HG02840 (cell line): Measurements from ENCODE around the gene CACNA2D1.

Experiments used
- ATAC-seq: cut with Tn5 transposase; IDR thresholded peaks from one replicate; pipeline ENCODE4 v1.9.1; 2021; ENCODE audit warnings: mild to moderate bottlenecking, moderate library complexity, moderate number of reproducible peaks; ENCODE audit not compliant: unreplicated experiment, low FRiP score

The CACNA2D1 gene

DNA sequence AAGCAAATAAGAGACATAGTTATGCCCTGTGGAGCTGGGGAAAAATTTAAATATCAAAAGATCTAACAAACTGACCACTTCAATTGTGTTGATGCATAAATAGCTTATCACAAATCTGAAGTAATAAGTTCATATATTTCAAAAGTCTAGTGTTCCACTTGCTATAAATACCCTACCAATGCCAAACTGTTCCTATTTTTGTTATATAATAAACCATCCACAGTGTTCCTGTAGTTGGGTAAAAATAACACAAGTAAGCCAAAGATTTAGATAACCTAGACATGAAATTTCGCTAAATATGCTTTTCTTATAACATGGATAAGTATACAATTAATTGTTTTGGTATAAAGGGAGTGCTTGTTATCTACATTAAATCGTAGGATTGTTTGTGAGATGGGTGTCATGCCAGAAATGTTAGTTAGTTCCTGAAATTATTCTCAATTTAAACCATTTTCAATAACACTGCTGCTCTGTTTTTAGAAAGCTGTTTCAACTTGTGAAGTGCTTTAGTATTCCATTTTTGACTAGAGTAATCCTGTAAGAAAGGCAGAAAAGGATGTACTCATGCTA, 85.5 kb downstream of the CACNA2D1 start:
- no peak for ATAC-seq

DNA sequence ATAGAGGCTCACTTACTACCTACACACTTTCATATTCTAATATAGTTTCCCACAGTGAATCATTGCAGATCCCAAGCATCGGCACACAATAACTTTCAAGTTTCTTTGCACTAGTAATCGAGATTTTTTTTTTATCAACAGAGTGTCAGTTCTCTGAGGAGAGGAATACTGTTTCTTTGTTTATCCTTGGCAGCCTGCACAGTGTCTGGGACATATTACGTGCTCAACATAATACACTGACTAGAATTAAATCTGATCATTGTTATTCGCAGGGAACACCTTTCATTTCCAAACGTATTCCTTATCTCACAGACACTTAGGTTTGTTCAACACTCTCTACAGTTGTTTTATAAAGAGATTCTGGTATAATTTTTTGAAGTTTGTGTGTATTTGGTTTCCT, 95.3 kb downstream of the CACNA2D1 start:
- no peak for ATAC-seq

DNA sequence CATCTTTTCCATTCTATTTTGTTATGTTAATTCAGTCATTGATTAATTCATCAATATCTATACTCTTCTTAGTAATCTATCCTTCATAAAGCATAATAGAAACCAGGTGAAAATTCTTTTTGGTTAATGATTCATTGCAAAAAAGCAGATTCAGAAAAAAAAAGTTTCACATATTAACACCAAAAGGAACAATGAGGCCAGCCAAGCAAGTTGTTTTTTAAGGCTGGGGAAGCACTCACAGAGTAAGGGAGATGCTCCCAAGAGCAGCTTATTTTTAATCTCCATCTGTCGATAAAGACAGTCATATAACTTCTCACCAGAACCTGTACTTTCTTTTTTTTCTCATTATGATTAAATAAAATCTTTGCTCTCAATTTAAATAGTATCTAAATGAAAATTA, 95.8 kb downstream of the CACNA2D1 start:
- no peak for ATAC-seq

DNA sequence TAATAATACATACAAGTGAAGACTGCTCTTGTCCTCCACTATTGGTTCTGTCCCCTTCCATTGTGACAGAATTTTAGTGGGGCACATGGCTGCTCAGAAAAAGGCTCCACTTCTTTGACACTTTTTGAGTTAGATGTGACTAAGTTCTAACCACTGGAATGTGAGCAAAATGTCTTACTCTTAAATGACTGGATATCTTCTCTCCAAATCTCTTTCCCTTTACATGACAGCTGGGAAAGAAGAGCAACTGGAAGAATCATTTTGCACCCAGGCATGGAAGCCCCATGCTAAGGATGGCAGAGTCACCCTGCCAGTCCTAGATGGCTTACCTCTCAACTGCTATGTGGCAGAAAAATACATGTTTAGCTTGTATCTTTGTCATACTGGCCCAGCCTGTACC, 97.7 kb downstream of the CACNA2D1 start:
- no peak for ATAC-seq

DNA sequence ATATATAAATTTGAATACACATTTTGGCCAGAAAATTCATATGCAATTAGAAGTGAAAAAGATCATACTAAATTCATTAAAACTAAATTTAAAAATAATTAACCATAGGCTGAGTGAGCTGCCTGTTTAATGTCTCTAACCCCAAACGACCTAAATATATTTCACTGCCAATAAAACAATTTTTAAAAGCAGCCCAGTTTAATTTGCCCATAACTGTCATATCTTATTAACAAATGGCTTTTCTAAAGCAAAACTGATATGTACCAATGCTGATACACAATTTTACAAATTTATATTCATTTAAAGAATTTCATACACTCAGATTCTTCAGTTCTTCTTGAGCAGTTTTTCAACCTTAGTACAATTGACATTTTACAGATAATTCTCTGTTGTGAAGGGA, 99.9 kb downstream of the CACNA2D1 start:
- ATAC-seq = no peak

DNA sequence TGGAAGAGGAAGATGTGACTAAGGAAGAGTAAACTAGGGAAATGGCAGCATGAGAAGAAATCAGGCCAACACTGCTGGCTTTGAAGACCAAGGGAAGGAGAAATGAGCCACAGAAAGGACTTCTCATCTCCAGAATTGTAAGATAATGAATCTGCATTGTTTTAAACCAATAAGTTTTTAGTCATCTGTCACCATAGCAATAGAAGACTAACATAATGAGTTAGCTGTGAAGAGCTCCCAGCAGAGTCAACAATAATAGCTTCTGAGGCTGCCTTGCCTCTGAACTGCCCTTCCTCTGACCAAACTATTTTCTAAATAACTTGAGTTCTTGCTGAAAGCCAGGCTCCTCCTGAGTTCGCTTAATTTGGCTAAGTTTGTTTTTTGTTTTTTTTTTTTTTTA, 103.6 kb downstream of the CACNA2D1 start:
- ATAC-seq = no peak

DNA sequence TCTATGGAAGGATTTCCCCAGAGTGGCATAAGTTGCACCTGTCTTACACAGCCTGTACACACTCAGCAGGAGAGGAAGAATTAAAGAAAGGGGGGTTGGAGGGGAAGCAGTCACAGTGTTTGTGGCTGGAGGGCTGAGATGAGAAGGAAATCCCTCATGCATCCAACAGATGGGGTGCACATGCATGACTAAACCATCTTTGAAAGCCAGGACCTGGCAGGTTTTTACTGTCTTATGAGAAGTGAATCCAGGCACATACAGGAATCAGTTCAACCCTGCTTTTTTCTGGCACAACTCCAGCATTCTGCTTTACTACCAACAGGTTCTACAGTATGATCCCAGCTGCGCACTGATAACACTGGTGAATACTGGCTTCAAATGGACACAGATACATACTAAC, 107.7 kb downstream of the CACNA2D1 start:
- ATAC-seq = no peak

DNA sequence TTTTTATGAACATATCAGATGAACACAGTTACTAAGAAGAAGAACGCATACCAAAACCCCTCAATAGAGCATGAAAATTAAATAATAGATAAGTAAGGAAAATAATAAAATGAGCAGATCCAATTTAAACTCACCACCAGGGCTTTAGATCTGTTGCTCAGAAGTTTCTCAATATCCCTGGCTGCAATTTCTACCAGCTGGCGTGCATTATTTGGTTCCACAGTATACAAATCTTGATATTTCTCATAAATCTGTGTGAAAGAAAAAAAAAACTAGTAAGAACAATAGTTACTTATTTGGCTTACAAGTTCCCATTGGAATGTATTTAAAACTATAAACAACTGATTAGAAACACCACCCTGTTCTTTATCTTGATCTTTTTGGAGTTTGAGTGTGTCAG, 108.6 kb downstream of the CACNA2D1 start:
- no peak for ATAC-seq

DNA sequence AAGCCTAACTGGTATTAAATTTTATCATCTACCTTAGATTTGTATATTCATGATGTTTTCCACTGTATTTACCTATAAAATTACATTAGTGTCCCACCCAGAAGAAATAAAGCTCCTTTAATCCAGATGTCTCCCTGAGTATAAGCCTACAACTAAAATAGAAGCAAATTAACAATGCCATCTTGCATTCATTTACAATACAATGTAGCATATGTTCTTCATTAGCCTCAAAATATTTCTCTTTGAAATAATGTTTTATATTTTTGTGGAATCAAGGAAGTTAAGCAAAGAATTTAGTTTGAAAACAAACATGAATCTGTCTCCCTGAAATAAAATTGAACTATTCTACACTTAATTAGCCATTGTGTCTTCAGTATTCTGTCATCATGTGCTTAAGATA, 112.3 kb downstream of the CACNA2D1 start:
- ATAC-seq = no peak

DNA sequence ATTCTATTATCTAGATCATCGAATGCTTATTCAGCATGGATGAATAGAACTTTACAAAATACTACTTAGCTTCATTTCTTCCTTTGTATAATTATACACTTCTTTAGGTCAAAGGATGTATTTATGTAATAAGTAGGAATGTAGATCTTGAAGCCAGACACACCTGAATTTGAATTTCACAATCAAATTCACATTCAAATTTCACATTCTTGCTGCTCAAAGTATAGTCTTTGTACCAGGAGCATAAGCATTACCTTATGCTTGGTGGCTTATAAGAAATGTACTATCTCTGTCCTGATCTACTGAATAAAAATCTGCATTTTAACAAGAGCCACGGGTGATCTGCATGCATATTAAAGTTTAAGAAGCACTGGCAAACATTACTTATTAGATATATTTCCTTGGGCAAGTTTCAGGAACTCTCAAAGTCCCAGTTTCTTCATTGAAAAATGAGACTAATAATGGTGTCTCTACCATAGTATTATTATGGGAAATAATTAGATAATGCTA, 112.8 kb downstream of the CACNA2D1 start:
- no peak for ATAC-seq

DNA sequence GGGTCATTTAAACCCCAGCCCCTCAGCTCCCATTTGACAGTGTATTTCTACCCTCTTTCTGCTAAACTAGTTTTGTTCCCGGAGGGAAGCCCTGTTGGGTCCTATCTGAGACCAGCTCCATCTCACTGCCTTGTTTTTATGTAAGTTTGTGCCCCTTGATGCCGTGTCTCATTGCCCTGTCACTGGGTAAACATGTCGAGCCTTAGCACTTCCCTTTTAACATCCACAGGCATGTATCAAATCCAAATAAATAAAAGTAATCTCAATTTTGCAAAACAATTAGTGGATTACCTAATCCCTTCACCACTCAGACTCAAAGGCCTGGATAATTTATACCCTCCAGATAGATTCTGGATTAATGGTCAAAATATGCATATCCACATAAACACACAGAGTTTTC, 115.7 kb downstream of the CACNA2D1 start:
- no peak for ATAC-seq

DNA sequence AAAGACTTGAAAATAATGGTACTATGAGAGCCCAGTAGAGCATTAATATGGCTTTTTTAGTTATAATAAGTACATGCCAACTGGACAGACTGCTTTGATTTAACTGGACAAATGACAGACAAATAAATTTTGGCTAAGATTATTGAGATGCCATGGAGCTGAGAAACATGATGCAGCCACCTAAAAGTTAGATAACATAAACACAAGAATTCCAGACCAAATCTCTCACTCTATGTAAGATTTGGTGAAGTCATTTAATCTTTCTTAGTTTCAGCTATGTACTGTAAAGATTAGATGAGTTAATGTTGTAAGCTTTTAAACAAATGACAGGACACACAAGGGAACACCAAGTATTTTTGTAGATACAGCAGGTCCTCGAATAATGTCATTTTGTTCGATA, 118.2 kb downstream of the CACNA2D1 start:
- ATAC-seq = no peak

DNA sequence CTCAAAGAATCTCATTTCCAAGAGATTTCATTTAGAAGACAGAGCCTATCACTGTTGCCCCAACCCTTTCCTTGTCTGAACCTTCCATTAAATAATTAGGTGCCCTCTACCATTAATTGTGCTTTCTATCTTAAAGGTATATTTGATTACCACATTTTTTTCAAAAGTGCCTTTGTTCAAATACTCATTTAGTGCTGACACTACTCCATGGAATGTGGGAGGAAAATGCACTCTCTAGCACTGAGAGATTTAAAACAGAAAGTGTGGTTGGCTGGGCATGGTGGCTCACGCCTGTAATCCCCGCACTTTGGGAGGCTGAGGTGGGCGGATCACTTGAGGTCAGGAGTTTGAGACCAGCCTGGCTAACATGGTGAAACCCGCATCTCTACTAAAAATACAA, 119.8 kb downstream of the CACNA2D1 start:
- no peak for ATAC-seq

DNA sequence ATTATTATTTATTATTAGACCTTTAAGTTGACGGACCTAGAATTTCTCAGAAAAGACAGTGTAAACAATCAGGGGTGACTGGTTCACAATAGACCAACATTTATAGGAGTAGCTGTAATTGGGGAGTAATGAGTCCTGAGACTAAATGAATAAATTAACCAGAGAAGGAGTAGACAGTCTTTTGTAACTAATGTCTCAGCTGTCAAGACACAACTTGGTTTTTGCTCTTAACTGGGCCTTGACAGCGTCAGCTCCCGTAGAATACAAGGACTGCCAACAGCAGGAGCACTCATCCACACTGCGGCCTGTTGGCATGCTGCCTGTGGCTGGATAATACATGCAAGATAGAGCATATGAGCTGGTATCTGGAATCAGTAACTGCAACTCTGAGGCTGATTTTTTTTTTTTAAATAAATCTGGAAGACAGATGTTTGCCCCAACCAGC, 123.9 kb downstream of the CACNA2D1 start:
- no peak for ATAC-seq

DNA sequence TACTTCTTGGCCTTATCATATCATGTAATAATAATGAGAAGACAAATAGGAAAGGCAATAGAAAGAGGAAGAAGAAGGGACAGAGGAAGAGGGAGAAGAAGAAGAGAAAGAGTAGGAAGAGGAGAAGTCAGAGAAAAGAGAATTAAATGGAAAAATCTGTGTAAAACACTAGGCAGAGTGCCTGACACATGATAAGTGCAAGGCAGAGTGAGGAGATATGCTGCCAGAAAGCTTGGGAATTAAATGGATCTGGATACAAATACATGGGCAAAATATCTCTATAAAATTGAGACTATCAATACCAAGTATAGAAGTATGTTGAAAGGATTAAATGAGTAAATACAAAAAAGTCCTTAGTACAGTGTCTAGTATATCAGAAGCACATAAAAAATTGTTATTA, 124.8 kb downstream of the CACNA2D1 start:
- no peak for ATAC-seq

DNA sequence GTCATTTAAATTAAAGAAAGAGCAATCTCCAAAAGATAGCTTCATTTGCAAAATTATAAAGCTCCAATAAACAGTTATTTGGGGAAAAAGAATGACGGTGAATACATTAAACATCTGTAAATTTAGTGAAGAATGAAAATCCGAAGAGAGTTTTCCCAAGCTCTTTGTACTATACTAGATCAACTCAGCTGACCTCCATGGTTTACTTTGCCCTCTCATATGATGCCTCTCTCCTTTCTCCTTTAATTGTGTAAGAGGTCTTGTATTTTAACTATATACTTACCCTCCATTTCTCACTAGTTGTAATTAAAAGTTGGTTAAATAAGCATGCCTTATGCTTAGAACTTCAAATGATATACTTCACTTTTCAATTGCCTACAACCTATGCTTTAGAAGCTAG, 125.8 kb downstream of the CACNA2D1 start:
- ATAC-seq = no peak

DNA sequence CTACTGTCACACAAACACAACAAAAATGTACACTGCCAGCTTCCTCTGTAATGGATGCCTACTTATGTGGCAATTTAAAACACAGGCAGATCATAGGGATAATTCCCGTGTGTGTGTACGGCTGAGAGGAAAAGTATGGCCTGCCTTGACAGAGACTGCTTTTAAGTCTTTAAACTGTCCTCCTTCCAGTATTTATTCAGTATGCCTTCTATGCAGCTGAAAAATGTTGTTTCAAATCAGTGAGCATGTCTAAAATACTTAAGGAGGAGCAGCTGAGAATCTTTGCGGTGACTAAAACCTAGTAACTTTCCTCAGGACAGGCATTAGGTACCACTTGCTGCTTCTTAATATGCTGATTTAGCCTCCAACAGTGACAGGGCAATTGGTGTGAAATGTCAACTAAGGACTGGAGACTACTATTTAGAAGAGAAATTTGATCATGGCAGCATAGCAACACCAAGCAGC, 126.3 kb downstream of the CACNA2D1 start:
- ATAC-seq = no peak

DNA sequence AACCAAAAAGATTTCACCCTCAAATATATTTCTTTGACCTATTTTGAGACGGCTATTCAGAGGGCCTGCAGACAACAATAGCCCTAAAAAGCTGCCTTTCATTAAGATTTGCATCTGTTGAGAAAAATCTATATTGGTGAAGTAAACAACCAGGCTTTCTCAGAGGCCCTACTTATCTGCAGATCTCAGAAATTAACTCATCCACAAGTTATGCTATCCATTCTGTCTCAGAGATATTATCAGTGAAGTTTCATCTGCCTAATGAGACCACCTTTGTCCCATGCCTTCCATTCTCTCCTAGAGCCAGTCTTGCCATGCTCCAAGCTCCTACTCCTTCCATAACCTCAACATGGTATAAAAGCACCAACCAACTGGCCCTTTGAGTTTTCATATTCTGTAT, 130.3 kb downstream of the CACNA2D1 start:
- ATAC-seq = no peak

DNA sequence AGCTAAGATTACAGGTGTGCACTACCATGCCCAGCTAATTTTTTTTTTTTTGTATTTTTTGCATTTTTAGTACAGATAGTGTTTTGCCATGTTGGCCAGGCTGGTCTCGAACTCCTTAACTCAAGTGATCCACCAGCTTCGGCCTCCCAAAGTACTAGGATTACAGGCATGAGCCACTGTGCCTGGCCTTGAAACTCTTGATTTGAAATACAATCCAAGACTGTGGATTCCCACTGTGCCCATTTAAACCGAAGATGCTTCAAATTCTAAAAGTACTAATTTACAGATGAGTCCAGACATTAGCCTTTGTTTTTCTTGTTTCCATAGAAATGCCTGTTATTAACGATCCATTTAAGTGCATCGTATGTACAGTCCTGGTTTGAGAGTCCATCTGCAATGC, 130.9 kb downstream of the CACNA2D1 start:
- ATAC-seq = no peak

DNA sequence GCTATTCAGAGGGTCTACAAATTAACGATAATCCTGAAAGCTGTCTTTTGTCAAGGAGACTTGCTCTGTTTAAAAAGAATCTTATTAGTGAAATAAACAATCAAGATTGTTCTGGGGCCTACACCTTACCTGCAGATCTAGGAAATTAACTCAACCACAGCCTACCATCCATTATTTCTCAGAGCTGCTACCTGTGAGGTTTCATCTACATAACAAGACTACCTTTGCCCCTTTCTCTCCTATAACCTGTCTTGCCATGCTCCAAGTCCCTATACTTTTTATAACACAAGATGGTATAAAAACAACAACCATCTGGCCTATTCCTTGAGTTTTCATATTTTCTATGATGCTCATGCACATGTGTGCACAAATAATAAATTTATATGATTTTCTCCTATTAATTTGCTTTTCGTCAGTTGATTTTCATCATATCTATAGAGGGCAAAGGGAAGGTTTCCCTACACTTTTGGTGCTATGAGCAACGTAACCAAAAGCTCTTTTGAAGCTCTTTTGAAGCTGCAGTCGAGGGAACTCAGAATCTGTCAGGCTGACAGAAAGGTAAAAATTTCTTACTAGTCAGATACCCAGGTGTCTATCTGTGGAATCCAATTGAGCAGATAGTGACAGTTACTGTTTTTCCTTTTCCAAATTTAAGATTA, 138.1 kb downstream of the CACNA2D1 start:
- no peak for ATAC-seq

DNA sequence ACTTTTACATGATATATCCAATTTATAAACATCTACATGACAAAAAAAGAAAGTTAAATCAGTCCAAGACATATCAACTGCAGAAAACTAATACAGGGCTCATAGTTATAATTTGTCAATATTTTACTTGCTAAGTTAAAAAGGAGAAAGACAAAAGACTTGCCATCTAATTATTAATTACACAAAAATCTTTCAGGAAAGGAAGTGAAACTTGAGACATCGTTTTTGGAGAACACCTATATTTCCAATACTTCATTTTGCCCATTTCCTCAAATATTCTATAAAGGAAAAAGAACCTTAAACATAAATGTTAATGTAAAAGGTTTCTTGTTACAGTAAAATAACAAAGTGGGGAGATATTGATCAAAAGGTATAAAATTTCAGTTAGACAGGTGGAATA, 148.7 kb downstream of the CACNA2D1 start:
- ATAC-seq = no peak

DNA sequence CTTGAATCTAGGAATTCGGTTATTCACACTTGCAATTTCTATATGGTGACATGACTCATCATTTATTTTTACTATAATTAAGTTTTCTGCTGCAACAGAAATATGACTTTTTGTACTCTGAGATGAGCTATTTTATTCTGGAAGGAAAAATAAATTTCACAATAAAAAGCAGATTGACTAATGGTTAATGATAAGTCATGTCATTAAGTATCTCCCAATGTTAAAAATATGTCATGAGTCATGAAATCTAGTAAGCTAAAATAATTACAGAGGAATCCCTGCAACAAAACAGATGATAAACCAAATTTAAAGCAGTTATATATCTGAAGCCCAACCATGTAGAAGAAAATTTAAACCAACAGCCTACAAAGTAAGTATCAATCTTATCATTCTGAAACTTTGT, 149.2 kb downstream of the CACNA2D1 start:
- no peak for ATAC-seq
